Mesodermal cell (in vitro differentiated cells): Measurements from ENCODE around the gene FBXW7.
A peak's percentile ranks its signal among the peaks of the same experiment; 100 is the strongest.

ENCODE experiments used
- H3K27ac ChIP-seq: 2 replicates; pipeline ENCODE4 v1.7.0; 2013; ENCODE audit warnings: mild to moderate bottlenecking, low read depth, low read length, moderate library complexity; ENCODE audit not compliant: severe bottlenecking
- H3K36me3 ChIP-seq: 2 replicates; pipeline ENCODE4 v1.7.1; 2013; ENCODE audit warnings: mild to moderate bottlenecking, low read length, moderate library complexity; ENCODE audit not compliant: control insufficient read depth, insufficient read depth
- H3K4me1 ChIP-seq: one replicate; pipeline ENCODE4 v1.7.1; 2013; ENCODE audit warnings: mild to moderate bottlenecking, low read length; ENCODE audit not compliant: insufficient read depth, control insufficient read depth, poor library complexity, severe bottlenecking
- H3K4me3 ChIP-seq: 2 replicates; pipeline ENCODE4 v1.7.0; 2013; ENCODE audit warnings: low read length, control low read depth, mild to moderate bottlenecking; ENCODE audit not compliant: insufficient read depth, poor library complexity, severe bottlenecking; ENCODE audit errors: extremely low read depth
- H3K9me3 ChIP-seq: 2 replicates; pipeline ENCODE4 v1.7.1; 2013; ENCODE audit warnings: mild to moderate bottlenecking, low read length, moderate library complexity; ENCODE audit not compliant: control insufficient read depth
- WGBS, 2 experiments: methylation state at CpG; one replicate each; pipeline ENCODE4 v1.1.5; 2013; ENCODE audit warnings: missing lambda C conversion rate in 2 of 2; ENCODE audit not compliant: insufficient coverage in 2 of 2; 5-methylcytosine and 5-hydroxymethylcytosine counted together

The FBXW7 gene

DNA sequence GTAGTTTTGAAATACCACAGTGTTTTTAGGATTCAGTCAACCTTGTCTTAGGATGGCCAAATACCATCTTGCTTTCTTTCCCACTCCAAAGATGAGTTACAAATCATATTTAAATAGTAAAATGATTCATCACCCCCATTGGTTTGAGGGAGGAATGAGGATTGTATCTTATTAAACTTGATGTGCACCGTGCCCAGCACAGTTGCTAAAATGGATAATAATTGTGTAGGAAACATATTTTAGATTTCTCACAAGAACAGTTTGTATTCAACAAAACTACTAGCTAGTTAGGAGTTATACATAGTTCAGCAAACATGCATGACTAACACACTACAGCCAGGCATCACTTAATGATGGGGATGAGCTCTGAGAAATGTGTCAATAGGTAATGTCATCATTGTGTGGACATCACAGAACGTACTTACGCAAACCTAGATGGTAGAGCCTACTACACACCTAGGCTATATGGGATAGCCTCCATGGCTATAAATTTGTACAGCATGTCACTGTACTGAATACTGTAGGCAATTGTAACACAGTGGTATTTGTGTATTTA is 245.4 kb downstream of the FBXW7 start:
- no peak overlapping the region for H3K4me3 ChIP-seq
- WGBS, 2 experiments, result 100% methylated on average over 1 of the region's 3 CpGs; no CpG with 5 or more reads in 1 of the 2 experiments
- no peak overlapping the region for H3K27ac ChIP-seq
- no peaks in the 10 kb centered on the region for H3K4me1 ChIP-seq
- H3K9me3 ChIP-seq, result no peaks in the 10 kb centered on the region
- no peaks in the 10 kb centered on the region for H3K36me3 ChIP-seq

DNA sequence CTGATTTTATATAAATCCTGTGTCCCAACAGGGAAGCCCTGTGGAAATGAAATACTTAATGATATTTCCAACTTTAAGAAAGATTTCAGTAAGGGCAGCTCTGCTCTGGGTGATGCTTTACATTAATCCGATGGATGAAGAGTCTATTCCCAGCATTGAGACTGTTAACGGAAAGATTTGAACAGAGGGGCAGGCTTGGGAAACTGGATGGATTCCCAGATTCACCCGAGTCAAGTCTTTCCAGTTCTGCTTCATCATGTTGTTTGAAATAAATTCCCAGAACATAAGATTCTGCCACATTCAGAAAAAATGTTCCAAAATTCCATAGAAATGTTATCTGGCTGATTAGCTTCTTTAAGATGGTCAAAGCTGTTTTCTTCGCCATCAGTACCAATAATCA is 246.0 kb downstream of the FBXW7 start:
- H3K4me3 ChIP-seq, result no peak overlapping the region
- no peaks in the 10 kb centered on the region for H3K36me3 ChIP-seq
- 92 to 94% methylated on average over 2 to 3 of the region's 4 CpGs for WGBS, 2 experiments
- H3K4me1 ChIP-seq, result no peaks in the 10 kb centered on the region
- H3K9me3 ChIP-seq, result no peaks in the 10 kb centered on the region
- no peak overlapping the region for H3K27ac ChIP-seq

DNA sequence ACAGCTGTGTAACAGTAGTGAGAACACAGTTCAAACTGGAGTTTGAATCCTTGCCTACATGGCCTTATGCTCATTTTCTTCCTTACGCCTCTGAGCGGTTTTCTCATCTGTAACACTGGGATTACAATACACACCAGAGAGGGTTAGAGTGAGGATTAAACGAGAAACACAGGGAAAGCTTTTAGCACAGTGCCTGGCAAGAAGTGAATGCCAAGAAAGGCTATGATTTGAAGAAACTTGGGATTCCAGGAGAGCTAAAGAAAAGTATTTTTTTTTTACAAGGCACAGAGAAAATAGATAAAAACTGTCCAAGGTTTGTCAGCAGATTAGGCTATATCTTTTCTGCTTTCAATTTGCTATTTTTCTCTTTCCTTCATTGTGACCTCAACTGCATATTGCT is 246.4 kb downstream of the FBXW7 start:
- no peaks in the 10 kb centered on the region for H3K36me3 ChIP-seq
- no peaks in the 10 kb centered on the region for H3K9me3 ChIP-seq
- 91 to 94% methylated on average over 2 to 3 of the region's 3 CpGs for WGBS, 2 experiments
- H3K27ac ChIP-seq, result no peak overlapping the region
- no peaks in the 10 kb centered on the region for H3K4me1 ChIP-seq
- H3K4me3 ChIP-seq, result no peak overlapping the region

DNA sequence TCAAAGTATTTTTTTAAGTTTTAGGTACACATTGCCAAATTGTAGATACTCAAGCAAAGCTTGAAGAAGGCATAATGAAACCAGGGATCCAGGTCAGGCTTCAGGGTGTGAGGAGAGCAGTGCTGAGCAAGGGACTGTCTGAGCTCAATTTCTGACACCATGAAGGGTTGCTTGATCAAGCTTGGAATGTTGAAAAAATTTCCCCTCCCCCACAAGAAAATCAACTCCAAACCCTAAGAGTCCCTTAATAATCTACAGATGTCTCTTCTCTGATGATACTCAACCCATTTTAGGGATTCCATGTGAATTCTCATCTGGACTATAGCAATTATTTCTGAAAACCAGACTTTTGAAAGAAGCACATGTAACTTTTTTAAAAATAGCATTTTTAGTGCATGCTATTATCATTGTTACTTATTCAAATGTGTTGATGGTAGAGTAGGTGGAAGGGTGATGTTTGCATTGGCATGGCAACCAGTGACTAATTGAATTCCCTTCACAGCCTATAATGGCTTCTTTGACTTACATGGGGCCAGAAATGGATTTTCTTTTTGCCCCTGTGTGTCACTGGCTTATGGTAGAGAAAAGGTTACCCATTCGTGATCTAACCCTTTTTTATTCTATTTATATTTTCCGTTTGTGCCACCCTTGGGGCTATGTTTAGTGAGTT is 252.0 kb downstream of the FBXW7 start:
- Histone ChIP-seq H3K4me1 (peaks cover 13% of the 10 kb centered on the region), H3K36me3 (no peaks in the 10 kb centered on the region), H3K4me3 (no peak overlapping the region), H3K9me3 (no peaks in the 10 kb centered on the region), H3K27ac (no peak overlapping the region)
- WGBS, 2 experiments, result no CpG with 5 or more reads among the region's 2 CpGs

DNA sequence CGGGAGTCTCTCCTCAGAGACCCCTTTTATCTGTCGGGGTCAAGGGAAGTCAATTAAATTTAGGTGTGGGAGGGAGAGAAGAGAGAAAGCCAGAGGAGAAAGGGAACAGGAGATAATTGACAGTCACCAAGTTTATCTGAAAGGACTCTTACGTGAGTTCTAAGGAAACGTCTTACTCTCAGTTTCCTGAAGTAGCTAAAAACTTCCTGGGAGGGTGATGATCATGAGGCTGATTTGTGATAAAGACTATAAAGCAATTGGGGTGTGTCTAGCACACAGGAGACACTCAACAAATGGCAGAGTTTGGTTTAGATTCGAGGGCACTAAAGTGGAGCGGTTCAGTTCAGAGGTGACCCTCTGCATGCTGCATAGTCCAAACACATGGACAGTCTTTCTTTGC is 254.1 kb downstream of the FBXW7 start:
- no peak overlapping the region for H3K4me3 ChIP-seq
- H3K4me1 ChIP-seq, result peaks cover 20% of the 10 kb centered on the region
- H3K27ac ChIP-seq, result no peak overlapping the region
- no peaks in the 10 kb centered on the region for H3K36me3 ChIP-seq
- H3K9me3 ChIP-seq, result no peaks in the 10 kb centered on the region
- WGBS, 2 experiments, result 82 to 94% methylated on average over 6 of the region's 6 CpGs

DNA sequence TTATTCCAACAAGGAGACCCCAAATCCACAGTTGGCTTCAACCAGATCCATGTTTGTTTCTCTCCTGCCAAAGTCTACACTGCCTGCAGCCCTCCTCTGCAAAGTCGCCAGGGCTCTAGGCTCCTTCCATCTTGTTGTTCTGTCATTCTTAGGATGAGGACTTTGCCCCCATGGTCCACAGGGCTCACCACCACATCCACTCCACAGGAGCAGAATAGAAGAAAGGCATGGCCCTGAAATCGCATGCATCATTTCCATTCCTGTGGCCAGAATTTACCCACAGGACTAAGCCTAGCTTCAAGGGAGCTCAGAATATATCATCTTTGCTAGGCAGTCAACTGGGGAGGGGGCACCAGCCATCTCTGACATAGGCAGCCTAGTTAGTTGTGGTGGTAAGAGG is 254.7 kb downstream of the FBXW7 start:
- Histone ChIP-seq H3K4me1 (peaks cover 20% of the 10 kb centered on the region), H3K4me3 (no peak overlapping the region), H3K27ac (no peak overlapping the region), H3K36me3 (no peaks in the 10 kb centered on the region), H3K9me3 (no peaks in the 10 kb centered on the region)
- WGBS, 2 experiments, result 100% methylated on average over 1 of the region's 2 CpGs

DNA sequence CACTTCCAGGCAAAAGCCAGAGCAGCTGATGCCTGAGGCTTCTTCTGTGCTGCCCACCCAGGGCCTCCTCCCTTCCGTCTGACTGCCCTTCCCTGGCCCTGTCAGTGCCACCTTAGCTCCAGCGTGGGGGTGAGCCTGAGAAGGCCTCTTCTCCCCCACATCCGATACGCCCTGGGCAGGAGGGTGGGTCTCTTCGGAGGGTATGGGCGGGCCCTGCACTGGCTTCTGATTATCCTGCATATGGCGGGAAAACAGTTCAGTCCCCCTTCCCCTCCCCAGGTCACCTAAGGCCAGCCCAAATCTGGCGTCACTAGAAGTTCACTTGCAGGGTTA is 256.7 kb downstream of the FBXW7 start:
- Histone ChIP-seq H3K4me3 (no peak overlapping the region), H3K4me1 (peaks cover 18% of the 10 kb centered on the region), H3K9me3 (no peaks in the 10 kb centered on the region), H3K27ac (no peak overlapping the region), H3K36me3 (no peaks in the 10 kb centered on the region)
- WGBS, 2 experiments, result 93 to 97% methylated on average over 6 to 7 of the region's 8 CpGs

DNA sequence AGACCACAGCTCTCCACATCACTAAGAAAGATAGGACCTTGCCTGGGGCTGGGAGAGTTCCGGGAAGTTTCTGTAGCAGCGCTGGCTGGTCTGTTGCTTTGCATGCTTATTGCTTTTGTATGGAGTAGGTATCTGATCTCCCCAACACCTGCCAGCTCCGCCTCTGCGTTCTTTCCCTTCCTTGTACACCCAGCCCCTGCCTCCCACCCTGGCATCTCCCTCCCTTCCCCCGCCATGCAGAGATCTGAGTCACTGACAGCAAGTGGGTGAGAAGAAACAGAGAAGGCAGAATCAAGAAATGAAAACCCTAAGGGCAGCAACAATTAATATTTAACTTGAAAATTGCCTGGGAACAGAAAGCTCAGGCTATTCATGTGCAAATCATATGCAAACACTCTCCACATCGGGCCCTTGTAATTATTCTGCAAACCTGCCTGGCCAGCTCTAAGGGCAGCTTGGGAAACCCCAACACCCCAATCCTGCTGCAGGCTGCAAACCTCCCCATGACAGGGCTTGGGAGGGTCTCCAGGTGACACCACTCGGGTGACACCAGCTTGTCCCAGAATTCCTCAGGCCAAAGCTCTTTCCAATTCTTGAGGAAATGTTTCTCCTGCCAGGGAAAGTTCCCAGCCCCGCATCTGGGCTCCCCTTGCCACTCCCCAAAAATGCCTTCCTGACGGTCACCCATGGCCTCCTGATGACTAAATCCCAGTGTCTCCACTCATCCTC is 257.2 kb downstream of the FBXW7 start:
- Histone ChIP-seq H3K9me3 (no peaks in the 10 kb centered on the region), H3K36me3 (no peaks in the 10 kb centered on the region), H3K4me1 (peaks cover 14% of the 10 kb centered on the region), H3K4me3 (no peak overlapping the region), H3K27ac (no peak overlapping the region)
- 78 to 83% methylated on average over 4 to 5 of the region's 9 CpGs for WGBS, 2 experiments

DNA sequence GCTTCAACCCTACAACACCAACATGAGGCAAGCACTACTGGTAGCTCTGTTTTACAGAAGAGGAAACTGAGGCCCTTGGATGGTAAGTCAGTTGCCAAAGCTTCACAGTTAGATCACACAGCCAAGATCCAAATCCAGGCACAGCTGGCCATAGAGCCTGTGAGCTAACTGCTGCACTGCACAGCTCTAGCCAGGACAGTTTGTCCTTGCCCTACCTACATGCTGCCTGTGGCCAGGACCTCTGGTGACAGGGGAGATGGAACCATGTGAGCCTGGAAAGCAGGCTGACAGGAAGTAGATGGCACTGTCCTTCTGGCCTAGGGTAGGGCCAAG is 257.8 kb downstream of the FBXW7 start:
- no peaks in the 10 kb centered on the region for H3K36me3 ChIP-seq
- peaks cover 14% of the 10 kb centered on the region for H3K4me1 ChIP-seq
- no peak overlapping the region for H3K4me3 ChIP-seq
- no peaks in the 10 kb centered on the region for H3K9me3 ChIP-seq
- no peak overlapping the region for H3K27ac ChIP-seq

DNA sequence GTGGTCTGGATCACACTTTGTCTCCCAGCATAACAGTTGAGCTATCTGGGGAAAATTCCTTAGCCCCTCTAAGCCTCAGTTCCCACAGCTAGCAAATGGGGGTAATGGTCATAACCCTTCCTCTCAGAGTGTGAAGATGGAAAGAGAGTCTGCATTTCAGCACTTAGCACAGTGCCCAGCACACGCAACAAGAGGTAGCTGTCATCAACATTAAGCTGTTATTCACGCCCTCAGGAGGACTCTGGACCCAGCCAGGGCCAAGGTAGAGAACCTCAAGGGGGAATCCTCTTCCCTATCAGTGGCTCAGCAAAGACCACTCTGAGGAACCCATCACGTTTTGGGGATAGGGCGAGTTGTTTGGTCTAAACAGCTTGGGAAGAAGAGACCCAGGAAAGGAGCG is 258.6 kb downstream of the FBXW7 start:
- Histone ChIP-seq H3K36me3 (no peaks in the 10 kb centered on the region), H3K4me1 (peaks cover 14% of the 10 kb centered on the region), H3K27ac (no peak overlapping the region), H3K9me3 (no peaks in the 10 kb centered on the region), H3K4me3 (no peak overlapping the region)
- 91 to 96% methylated on average over 3 to 5 of the region's 5 CpGs for WGBS, 2 experiments

DNA sequence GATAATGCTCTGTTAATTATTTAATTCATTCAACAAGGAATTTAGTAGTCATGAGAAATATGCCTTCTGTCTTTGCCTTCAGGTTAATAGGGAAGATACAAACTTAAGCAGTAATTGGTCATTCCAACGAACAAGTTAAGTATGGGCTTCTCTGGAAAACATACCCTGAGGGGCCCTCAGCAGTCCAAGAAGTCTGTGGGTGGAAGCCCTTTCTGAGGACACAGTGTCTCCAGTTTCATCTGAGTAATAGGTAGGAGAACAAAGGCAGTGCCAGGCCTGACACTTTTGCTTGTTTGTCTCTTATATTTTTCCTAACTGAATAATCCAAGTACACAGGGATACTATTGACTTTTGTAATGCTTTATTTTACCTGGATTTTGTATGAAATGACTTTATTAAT is 262.5 kb downstream of the FBXW7 start:
- 69% methylated on average over 1 of the region's 1 CpG; no CpG with 5 or more reads in 1 of the 2 experiments for WGBS, 2 experiments
- Histone ChIP-seq H3K9me3 (no peaks in the 10 kb centered on the region), H3K27ac (peak overlapping the region; percentile 23)

More for the DNA sequence above, 262.5 kb downstream of the FBXW7 start:
- peaks cover under 1% of the 10 kb centered on the region for H3K4me1 ChIP-seq
- no peaks in the 10 kb centered on the region for H3K36me3 ChIP-seq
- H3K4me3 ChIP-seq, result no peak overlapping the region
